WI38 (cell line): Measurements from ENCODE around the gene FNBP1.
A peak's percentile ranks its signal among the peaks of the same experiment; 100 is the strongest.

Source experiments
- H3K4me3 ChIP-seq: 2 replicates; pipeline ENCODE4 v1.5.1; 2011; ENCODE audit warnings: low read depth, mild to moderate bottlenecking, control low read depth, low read length
- CTCF ChIP-seq: IDR thresholded peaks from 2 replicates; pipeline ENCODE4 v1.5.1; 2012; ENCODE audit warnings: low read depth, mild to moderate bottlenecking, control low read depth, low read length

FNBP1 gene

GRCh38 chr9:129972816-129973215, 70.2 kb downstream of the FNBP1 start:
- TF ChIP-seq CTCF = no peak
- H3K4me3 ChIP-seq = no peak overlapping the region

DNA sequence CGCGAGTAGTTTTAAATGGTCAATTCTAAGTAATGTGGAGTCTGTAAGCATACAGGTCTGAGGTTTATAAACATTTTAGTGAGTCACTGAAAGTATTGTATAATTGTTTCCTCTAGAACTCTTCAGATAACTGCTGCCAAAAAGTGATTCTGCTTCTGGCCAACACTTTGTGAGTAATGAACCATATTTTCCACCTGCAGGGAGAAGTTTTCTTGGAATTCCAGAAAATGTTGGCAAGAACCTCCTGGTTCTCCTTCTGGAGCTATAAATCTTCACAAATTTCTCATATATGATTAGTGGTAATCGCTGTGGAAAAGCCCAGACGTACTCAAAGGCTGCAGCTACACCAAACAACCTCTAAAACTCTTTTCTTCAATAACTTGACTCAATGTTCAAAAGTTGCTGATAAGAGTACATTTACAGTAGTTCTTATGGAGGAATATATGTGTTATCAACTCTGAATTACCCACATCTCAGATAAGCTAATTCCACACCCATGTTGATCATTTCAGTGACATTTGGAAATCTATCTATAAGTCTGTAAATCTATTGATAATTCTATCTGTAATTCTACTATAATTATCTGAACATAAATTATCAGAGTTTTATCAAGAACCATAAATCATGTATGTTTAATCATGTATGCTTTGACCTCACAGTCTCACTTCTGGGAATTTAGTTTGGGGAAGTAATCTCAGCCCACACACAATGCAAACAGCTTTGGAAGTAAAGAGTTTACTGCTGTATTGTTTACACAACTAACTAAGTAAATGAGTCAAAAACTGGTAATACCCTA, 74.1 kb downstream of the FNBP1 start:
- no peak for TF ChIP-seq CTCF
- H3K4me3 ChIP-seq = no peak overlapping the region

- H3K4me3 ChIP-seq = peak overlapping the region; percentile 31
- TF ChIP-seq CTCF = no peak
These were observed 77.9 kb downstream of the FNBP1 start for GRCh38 chr9:129964901-129965734.

DNA sequence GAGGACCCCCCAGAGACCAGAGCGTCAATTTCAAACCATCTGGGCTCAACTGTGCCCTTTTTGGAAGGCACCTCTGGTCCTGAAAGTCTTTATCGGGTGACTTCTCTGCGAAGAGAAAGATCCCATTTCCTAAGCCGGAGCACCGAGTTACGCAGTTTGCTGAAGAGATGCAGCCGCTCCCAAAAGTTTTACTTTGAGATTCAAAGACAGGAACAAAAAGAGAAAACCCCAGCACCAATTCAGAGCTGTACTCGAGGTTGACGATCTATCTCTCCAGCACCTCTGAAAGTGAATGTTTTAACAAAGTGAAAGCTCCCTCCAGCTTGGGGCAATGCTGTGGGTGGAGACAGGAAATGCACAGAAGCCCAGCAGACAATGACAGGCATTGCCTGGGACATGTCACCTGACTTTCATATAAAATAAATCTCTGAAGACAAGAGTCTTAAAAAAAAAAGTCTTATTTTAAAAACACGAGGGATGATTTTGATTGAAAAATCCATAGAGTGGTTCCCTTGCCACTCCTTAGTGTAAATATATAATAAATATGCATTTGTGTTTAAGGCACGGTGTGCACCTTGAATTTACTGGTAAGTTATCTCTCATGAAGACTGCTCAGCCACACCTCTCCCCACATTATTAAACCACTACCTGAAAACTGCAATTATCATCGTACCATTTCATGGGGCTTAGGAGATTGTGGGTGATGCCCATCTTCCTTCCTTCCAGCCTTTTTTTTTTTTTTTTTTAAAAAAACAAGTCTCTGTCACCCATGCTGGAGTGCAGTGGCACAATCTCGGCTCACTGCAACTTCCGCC, 79.9 kb downstream of the FNBP1 start:
- peak overlapping the region; percentile 54 for H3K4me3 ChIP-seq
- no peak for TF ChIP-seq CTCF

GRCh38 chr9:129962451-129962864, 80.5 kb downstream of the FNBP1 start:
- peak overlapping the region; percentile 54 for H3K4me3 ChIP-seq
- TF ChIP-seq CTCF = no peak

DNA sequence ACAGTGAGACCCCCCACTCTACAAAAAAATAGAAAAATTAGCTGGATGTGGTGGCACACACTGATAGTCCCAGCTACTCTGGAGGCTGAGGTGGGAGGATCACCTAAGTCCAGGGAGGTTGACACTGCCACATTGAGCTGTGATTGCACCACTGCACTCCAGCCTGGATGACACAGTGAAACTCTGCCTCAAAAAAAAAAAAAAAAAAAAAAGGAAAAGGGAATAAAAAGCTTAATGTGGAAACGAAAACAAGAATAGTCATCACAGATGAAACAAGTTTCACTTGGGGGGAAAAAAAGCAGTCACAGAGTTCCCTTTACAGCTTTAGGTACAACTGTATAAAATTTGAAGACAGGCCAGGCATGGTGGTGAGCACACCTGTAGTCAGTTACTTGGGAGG, 84.2 kb downstream of the FNBP1 start:
- no peak for TF ChIP-seq CTCF
- no peak overlapping the region for H3K4me3 ChIP-seq
